Stimulated activated CD4-positive, alpha-beta T cell treated with anti-CD3 and anti-CD28 coated beads, Interleukin-1b, Interleukin-23, amount 100 ng/mL, for 1 hour (primary cell): Measurements from ENCODE around the gene LCN15.

Source experiments
- DNase-seq, 2 donors: peaks; one replicate each; pipeline ENCODE4 v3.0.0-alpha.2; 2020; ENCODE audit warnings: low read depth in 2 of 2

Gene LCN15

GRCh38 chr9:136740971-136741882 is 23.1 kb downstream of the LCN15 start:
- DNase-seq, result no peak

GRCh38 chr9:136740491-136740890 is 23.8 kb downstream of the LCN15 start:
- DNase-seq, result no peak

- no peak for DNase-seq
Measured at GRCh38 chr9:136740069-136740468, 24.2 kb downstream of the LCN15 start.

GRCh38 chr9:136739509-136739908 is 24.8 kb downstream of the LCN15 start:
- DNase-seq, result no peak

GRCh38 chr9:136738960-136739359 is 25.4 kb downstream of the LCN15 start:
- DNase-seq, result no peak

GRCh38 chr9:136735812-136736480 is 28.4 kb downstream of the LCN15 start:
- DNase-seq, result no peak

- DNase-seq, result no peak
Measured at GRCh38 chr9:136734837-136735496, 29.4 kb downstream of the LCN15 start.

GRCh38 chr9:136733611-136734010 is 30.7 kb downstream of the LCN15 start:
- no peak for DNase-seq

GRCh38 chr9:136732444-136733178 is 31.7 kb downstream of the LCN15 start:
- no peak for DNase-seq

- no peak for DNase-seq
Measured at GRCh38 chr9:136729926-136730325, 34.4 kb downstream of the LCN15 start.

GRCh38 chr9:136729144-136729543 is 35.2 kb downstream of the LCN15 start:
- no peak for DNase-seq

GRCh38 chr9:136728548-136729123 is 35.7 kb downstream of the LCN15 start:
- no peak for DNase-seq

GRCh38 chr9:136728080-136728547 is 36.2 kb downstream of the LCN15 start:
- DNase-seq, result peak; percentile 87 to 94

GRCh38 chr9:136726631-136727191 is 37.6 kb downstream of the LCN15 start:
- no peak for DNase-seq

GRCh38 chr9:136726118-136726517 is 38.2 kb downstream of the LCN15 start:
- no peak for DNase-seq

GRCh38 chr9:136725612-136726011 is 38.7 kb downstream of the LCN15 start:
- no peak for DNase-seq

- no peak for DNase-seq
Measured at GRCh38 chr9:136724772-136725171, 39.5 kb downstream of the LCN15 start.

- DNase-seq, result no peak
Measured at GRCh38 chr9:136723989-136724388, 40.3 kb downstream of the LCN15 start.

GRCh38 chr9:136723362-136723976 is 40.8 kb downstream of the LCN15 start:
- DNase-seq, result no peak

GRCh38 chr9:136722969-136723356 is 41.4 kb downstream of the LCN15 start:
- DNase-seq, result no peak
